Measurements from ENCODE around the gene ITGB5. TPM values are rescaled to one million over a fixed set of nuclear protein-coding genes. Genes with fewer than 3 reads are reported as not detected.

The ITGB5 gene
- total RNA-seq, 1 experiment from 2014 or later: 77.8 TPM

DNA sequence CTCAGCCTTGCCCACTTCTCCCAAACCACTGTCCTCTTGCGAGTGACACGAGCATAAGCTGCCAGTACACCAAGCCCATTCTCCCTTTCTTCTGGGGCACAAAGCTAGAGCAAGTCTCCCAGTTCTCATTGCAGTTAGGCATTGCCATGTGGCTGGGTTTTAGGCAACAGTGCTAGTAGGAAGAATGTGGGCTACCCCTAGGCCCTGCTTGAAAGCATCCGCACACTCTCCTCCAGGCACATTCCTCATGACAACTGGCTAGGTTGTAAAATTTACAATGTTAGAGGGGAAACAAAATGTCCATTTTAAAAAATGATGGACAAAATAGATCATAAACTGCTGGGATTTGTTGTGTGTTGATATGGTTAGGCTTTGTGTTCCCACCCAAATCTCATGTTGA lies 19.7 kb downstream of the ITGB5 start:
- H3K4me2 ChIP-seq (ENCODE audit: low read length): no peak overlapping the region
- peaks cover 0 to 4% of the 10 kb centered on the region in 2 experiments; a peak in 1 of 4 replicates for H3K36me3 ChIP-seq (ENCODE audit: control insufficient read depth in 1 of 2, insufficient read depth in 2 of 2, low read length in 2 of 2)
- DNase-seq (ENCODE audit: low read depth, low spot score) (no peak), ATAC-seq (no peak)
- no peak overlapping the region for H3K4me3 ChIP-seq (replicated peaks in 1 of 2; ENCODE audit: low read depth in 1 of 2, low read length in 2 of 2)
- TF ChIP-seq RAD21 (IDR thresholded peaks at IDR 0.05; ENCODE audit: low read depth): no peak
- TF ChIP-seq POLR2A (IDR thresholded peaks at IDR 0.05; ENCODE audit: borderline replicate concordance, extremely low read depth, insufficient read depth, insufficient read length): no peak
- no peak for TF ChIP-seq EGR1 (IDR thresholded peaks at IDR 0.05; ENCODE audit: low read depth)
- no peak for TF ChIP-seq EZH2phosphoT487 (IDR thresholded peaks at IDR 0.05; ENCODE audit: borderline replicate concordance)
- TF ChIP-seq FOSL1 (IDR thresholded peaks at IDR 0.05; ENCODE audit: low read depth): no peak
- no peak for TF ChIP-seq EZH2 (IDR thresholded peaks at IDR 0.05)
- no peak for TF ChIP-seq JUND (IDR thresholded peaks at IDR 0.05)
- no peak for TF ChIP-seq CBX3 (IDR thresholded peaks at IDR 0.05; ENCODE audit: low read depth)
- no peak for TF ChIP-seq SIN3A (IDR thresholded peaks at IDR 0.05; ENCODE audit: low read depth)
- ChIA-PET CTCF (no interaction called here), POLR2A (no interaction called here), RAD21 (ENCODE audit: low non-redundant PET in 1 of 2, low total read pairs in 2 of 2, uncharacterized antibody in 2 of 2, unreplicated experiment in 2 of 2) (no interaction called here)
- intact Hi-C loops (cut with micrococcal nuclease): no loop called here
- H4K20me1 ChIP-seq (ENCODE audit: insufficient read depth): no peaks in the 10 kb centered on the region
- H3K79me2 ChIP-seq (ENCODE audit: insufficient read depth, low read length): no peaks in the 10 kb centered on the region
- H3K27ac ChIP-seq (ENCODE audit: low read depth, low read length): no peak overlapping the region
- BruUV-seq (replicated peaks): no TSS peak
- no peaks in the 10 kb centered on the region for H3K9me2 ChIP-seq (ENCODE audit: insufficient read depth)
- H3K9me3 ChIP-seq (ENCODE audit: control insufficient read depth in 1 of 2, insufficient read depth in 1 of 2, low read depth in 1 of 2, low read length in 2 of 2): no peaks in the 10 kb centered on the region
- no peak overlapping the region for H3K9ac ChIP-seq (ENCODE audit: low read length)
- H3K4me1 ChIP-seq (ENCODE audit: control insufficient read depth in 1 of 2, insufficient read depth in 2 of 2, low read length in 2 of 2): peaks cover 0 to 4% of the 10 kb centered on the region in 2 experiments; a peak in 1 of 4 replicates
- no peak overlapping the region for H2AFZ ChIP-seq (ENCODE audit: low read depth, low read length, poor library complexity, severe bottlenecking)
- no peaks in the 10 kb centered on the region for H3K27me3 ChIP-seq (ENCODE audit: insufficient read depth, low read length)

DNA sequence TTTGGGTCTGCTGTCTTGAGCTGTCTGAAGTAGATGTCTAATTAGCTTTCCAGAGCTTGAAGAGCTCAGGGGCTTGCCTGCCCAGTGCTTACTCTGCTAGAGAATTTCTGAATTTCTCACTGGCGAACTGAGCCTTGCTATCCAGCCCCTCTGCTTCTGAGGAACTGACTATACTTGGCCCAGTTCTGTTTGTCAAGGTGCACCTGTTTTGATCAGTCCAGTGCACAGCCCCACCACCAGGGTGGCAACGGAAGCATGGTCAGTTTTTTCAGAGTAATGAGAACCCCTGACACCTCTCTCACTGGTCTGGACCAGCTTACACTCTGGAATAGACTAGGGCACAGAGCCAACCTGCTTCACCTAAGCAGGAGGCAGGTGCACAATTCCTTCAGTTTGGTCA lies 25.2 kb downstream of the ITGB5 start:
- Histone ChIP-seq H4K20me1 (ENCODE audit: insufficient read depth) (no peaks in the 10 kb centered on the region), H3K4me2 (ENCODE audit: low read length) (no peak overlapping the region), H3K9me3 (ENCODE audit: control insufficient read depth in 1 of 2, insufficient read depth in 1 of 2, low read depth in 1 of 2, low read length in 2 of 2) (no peaks in the 10 kb centered on the region), H3K36me3 (ENCODE audit: control insufficient read depth in 1 of 2, insufficient read depth in 2 of 2, low read length in 2 of 2) (0 out of 4 replicates have a peak, but pooled peaks cover 0 to 3% of the 10 kb centered on the region in 2 experiments), H3K79me2 (ENCODE audit: insufficient read depth, low read length) (no peaks in the 10 kb centered on the region; the same call in 1 of the 2 replicates), H3K4me3 (replicated peaks in 1 of 2; ENCODE audit: low read depth in 1 of 2, low read length in 2 of 2) (no peak overlapping the region), H3K9me2 (ENCODE audit: insufficient read depth) (no peaks in the 10 kb centered on the region), H3K9ac (ENCODE audit: low read length) (no peak overlapping the region), H2AFZ (ENCODE audit: low read depth, low read length, poor library complexity, severe bottlenecking) (no peak overlapping the region), H3K27ac (ENCODE audit: low read depth, low read length) (no peak overlapping the region), H3K4me1 (ENCODE audit: control insufficient read depth in 1 of 2, insufficient read depth in 2 of 2, low read length in 2 of 2) (peaks cover 16 to 42% of the 10 kb centered on the region in 2 experiments), H3K27me3 (ENCODE audit: insufficient read depth, low read length) (no peaks in the 10 kb centered on the region)
- ChIA-PET RAD21 (ENCODE audit: low non-redundant PET in 1 of 2, low total read pairs in 2 of 2, uncharacterized antibody in 2 of 2, unreplicated experiment in 2 of 2) (no interaction called here), POLR2A (no interaction called here), CTCF (interaction anchor here (1.0 to 1.3 kb wide), 2 partner anchors 15 to 16 kb away, joined by 3 read pairs; no protein-coding TSS in a partner anchor)
- DNase-seq (ENCODE audit: low read depth, low spot score): no peak
- intact Hi-C loops (cut with micrococcal nuclease): no loop called here
- ATAC-seq: no peak
- no TSS peak for BruUV-seq (replicated peaks)
- TF ChIP-seq, protein P1, sequence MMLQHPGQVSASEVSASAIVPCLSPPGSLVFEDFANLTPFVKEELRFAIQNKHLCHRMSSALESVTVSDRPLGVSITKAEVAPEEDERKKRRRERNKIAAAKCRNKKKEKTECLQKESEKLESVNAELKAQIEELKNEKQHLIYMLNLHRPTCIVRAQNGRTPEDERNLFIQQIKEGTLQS (IDR thresholded peaks at IDR 0.05): no peak
- TF ChIP-seq, protein P2, sequence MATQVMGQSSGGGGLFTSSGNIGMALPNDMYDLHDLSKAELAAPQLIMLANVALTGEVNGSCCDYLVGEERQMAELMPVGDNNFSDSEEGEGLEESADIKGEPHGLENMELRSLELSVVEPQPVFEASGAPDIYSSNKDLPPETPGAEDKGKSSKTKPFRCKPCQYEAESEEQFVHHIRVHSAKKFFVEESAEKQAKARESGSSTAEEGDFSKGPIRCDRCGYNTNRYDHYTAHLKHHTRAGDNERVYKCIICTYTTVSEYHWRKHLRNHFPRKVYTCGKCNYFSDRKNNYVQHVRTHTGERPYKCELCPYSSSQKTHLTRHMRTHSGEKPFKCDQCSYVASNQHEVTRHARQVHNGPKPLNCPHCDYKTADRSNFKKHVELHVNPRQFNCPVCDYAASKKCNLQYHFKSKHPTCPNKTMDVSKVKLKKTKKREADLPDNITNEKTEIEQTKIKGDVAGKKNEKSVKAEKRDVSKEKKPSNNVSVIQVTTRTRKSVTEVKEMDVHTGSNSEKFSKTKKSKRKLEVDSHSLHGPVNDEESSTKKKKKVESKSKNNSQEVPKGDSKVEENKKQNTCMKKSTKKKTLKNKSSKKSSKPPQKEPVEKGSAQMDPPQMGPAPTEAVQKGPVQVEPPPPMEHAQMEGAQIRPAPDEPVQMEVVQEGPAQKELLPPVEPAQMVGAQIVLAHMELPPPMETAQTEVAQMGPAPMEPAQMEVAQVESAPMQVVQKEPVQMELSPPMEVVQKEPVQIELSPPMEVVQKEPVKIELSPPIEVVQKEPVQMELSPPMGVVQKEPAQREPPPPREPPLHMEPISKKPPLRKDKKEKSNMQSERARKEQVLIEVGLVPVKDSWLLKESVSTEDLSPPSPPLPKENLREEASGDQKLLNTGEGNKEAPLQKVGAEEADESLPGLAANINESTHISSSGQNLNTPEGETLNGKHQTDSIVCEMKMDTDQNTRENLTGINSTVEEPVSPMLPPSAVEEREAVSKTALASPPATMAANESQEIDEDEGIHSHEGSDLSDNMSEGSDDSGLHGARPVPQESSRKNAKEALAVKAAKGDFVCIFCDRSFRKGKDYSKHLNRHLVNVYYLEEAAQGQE (IDR thresholded peaks at IDR 0.05; ENCODE audit: low read depth): no peak
- TF ChIP-seq, protein P3, sequence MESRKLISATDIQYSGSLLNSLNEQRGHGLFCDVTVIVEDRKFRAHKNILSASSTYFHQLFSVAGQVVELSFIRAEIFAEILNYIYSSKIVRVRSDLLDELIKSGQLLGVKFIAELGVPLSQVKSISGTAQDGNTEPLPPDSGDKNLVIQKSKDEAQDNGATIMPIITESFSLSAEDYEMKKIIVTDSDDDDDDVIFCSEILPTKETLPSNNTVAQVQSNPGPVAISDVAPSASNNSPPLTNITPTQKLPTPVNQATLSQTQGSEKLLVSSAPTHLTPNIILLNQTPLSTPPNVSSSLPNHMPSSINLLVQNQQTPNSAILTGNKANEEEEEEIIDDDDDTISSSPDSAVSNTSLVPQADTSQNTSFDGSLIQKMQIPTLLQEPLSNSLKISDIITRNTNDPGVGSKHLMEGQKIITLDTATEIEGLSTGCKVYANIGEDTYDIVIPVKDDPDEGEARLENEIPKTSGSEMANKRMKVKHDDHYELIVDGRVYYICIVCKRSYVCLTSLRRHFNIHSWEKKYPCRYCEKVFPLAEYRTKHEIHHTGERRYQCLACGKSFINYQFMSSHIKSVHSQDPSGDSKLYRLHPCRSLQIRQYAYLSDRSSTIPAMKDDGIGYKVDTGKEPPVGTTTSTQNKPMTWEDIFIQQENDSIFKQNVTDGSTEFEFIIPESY (IDR thresholded peaks at IDR 0.05; ENCODE audit: extremely low read depth, insufficient replicate concordance, low read length): no peak
- no peak for TF ChIP-seq ELF1 (IDR thresholded peaks at IDR 0.05; ENCODE audit: borderline replicate concordance, low read depth)
- TF ChIP-seq EGR1 (IDR thresholded peaks at IDR 0.05; ENCODE audit: low read depth): no peak
- no peak for TF ChIP-seq EZH2phosphoT487 (IDR thresholded peaks at IDR 0.05; ENCODE audit: borderline replicate concordance)
